Measurements from ENCODE around the gene SLC25A23.

The SLC25A23 gene

GRCh38 chr19:6481541-6482342 lies 22.1 kb upstream of the SLC25A23 start, which contains the start of gene DENND1C:
Gene DENND1C (minus strand): TSS chr19:6481787. CDS start chr19:6481695, 92 bp downstream.
- no peak for TF ChIP-seq EZH2 (IDR thresholded peaks at IDR 0.05; ENCODE audit: borderline replicate concordance, low read depth, low read length, severe bottlenecking)
- peak; percentile 38 for TF ChIP-seq CTCF (IDR thresholded peaks at IDR 0.05; ENCODE audit: borderline replicate concordance, extremely low read depth, low read length, poor library complexity, severe bottlenecking)
- peak; percentile 92 for ATAC-seq (ENCODE audit: insufficient read depth, low read depth)
- Histone ChIP-seq H3K27me3 (ENCODE audit: insufficient read depth, low read length, poor library complexity) (no peaks in the 10 kb centered on the region), H3K9ac (ENCODE audit: low read depth, low read length) (peak within 1 kb of the TSS; percentile 79), H4K20me1 (ENCODE audit: insufficient read depth, low read length) (no peaks in the 10 kb centered on the region), H3K27ac (ENCODE audit: low read length) (peak within 1 kb of the TSS; percentile 92), H3K4me1 (ENCODE audit: insufficient read depth, low read length) (peaks cover 28% of the 10 kb centered on the region), H2AFZ (ENCODE audit: low read depth, low read length) (peak within 1 kb of the TSS; percentile 75), H3K4me2 (ENCODE audit: insufficient read depth, low read length) (peak within 1 kb of the TSS; percentile 88), H3K4me3 (ENCODE audit: low read depth in 1 of 2, low read length in 2 of 2) (peak within 1 kb of the TSS; percentile 53 to 77; a peak in 3 of 4 replicates), H3K79me2 (ENCODE audit: insufficient read depth, low read length) (peaks cover 20% of the 10 kb centered on the region), H3K36me3 (ENCODE audit: insufficient read depth, low read length) (peaks cover 16% of the 10 kb centered on the region), H3K9me3 (ENCODE audit: insufficient read depth, low read length, severe bottlenecking) (no peaks in the 10 kb centered on the region)
- DNase-seq: peak; percentile 87

- peaks cover 28% of the 10 kb centered on the region for H3K4me1 ChIP-seq (ENCODE audit: insufficient read depth, low read length)
- peak overlapping the region; percentile 75 for H2AFZ ChIP-seq (ENCODE audit: low read depth, low read length)
- H4K20me1 ChIP-seq (ENCODE audit: insufficient read depth, low read length): no peaks in the 10 kb centered on the region
- peak overlapping the region; percentile 88 for H3K4me2 ChIP-seq (ENCODE audit: insufficient read depth, low read length)
- H3K4me3 ChIP-seq (ENCODE audit: low read depth in 1 of 2, low read length in 2 of 2): peak overlapping the region; percentile 53 to 77; a peak in 3 of 4 replicates
- peak overlapping the region; percentile 92 for H3K27ac ChIP-seq (ENCODE audit: low read length)
- peak; percentile 50 for DNase-seq
- no peaks in the 10 kb centered on the region for H3K9me3 ChIP-seq (ENCODE audit: insufficient read depth, low read length, severe bottlenecking)
- ATAC-seq (ENCODE audit: insufficient read depth, low read depth): peak; percentile 51
- no peak for TF ChIP-seq CTCF (IDR thresholded peaks at IDR 0.05; ENCODE audit: borderline replicate concordance, extremely low read depth, low read length, poor library complexity, severe bottlenecking)
- TF ChIP-seq EZH2 (IDR thresholded peaks at IDR 0.05; ENCODE audit: borderline replicate concordance, low read depth, low read length, severe bottlenecking): no peak
- H3K9ac ChIP-seq (ENCODE audit: low read depth, low read length): peak overlapping the region; percentile 79
- H3K27me3 ChIP-seq (ENCODE audit: insufficient read depth, low read length, poor library complexity): no peaks in the 10 kb centered on the region
- H3K79me2 ChIP-seq (ENCODE audit: insufficient read depth, low read length): peaks cover 20% of the 10 kb centered on the region
- peaks cover 24% of the 10 kb centered on the region for H3K36me3 ChIP-seq (ENCODE audit: insufficient read depth, low read length)
These were observed 21.3 kb upstream of the SLC25A23 start for GRCh38 chr19:6480848-6481415.

GRCh38 chr19:6479836-6480398 lies 20.3 kb upstream of the SLC25A23 start:
- no peak for DNase-seq

More at GRCh38 chr19:6479836-6480398, 20.3 kb upstream of the SLC25A23 start:
- Histone ChIP-seq H3K9me3 (ENCODE audit: insufficient read depth, low read length, severe bottlenecking) (no peaks in the 10 kb centered on the region), H3K79me2 (ENCODE audit: insufficient read depth, low read length) (peaks cover 20% of the 10 kb centered on the region), H4K20me1 (ENCODE audit: insufficient read depth, low read length) (no peaks in the 10 kb centered on the region), H3K4me2 (ENCODE audit: insufficient read depth, low read length) (peak overlapping the region; percentile 25; the same call in 1 of the 2 replicates), H3K4me1 (ENCODE audit: insufficient read depth, low read length) (peaks cover 28% of the 10 kb centered on the region), H3K36me3 (ENCODE audit: insufficient read depth, low read length) (peaks cover 34% of the 10 kb centered on the region), H3K4me3 (ENCODE audit: low read depth in 1 of 2, low read length in 2 of 2) (no peak overlapping the region), H3K27ac (ENCODE audit: low read length) (peak overlapping the region; percentile 57), H3K9ac (ENCODE audit: low read depth, low read length) (no peak overlapping the region), H2AFZ (ENCODE audit: low read depth, low read length) (no peak overlapping the region), H3K27me3 (ENCODE audit: insufficient read depth, low read length, poor library complexity) (no peaks in the 10 kb centered on the region)
- no peak for ATAC-seq (ENCODE audit: insufficient read depth, low read depth)
- TF ChIP-seq CTCF (IDR thresholded peaks at IDR 0.05; ENCODE audit: borderline replicate concordance, extremely low read depth, low read length, poor library complexity, severe bottlenecking) (no peak), EZH2 (IDR thresholded peaks at IDR 0.05; ENCODE audit: borderline replicate concordance, low read depth, low read length, severe bottlenecking) (no peak)
